GM21717 (cell line): ENCODE measurements around the gene HOXD1.

Experiments used
- ATAC-seq: cut with Tn5 transposase; IDR thresholded peaks from one replicate; pipeline ENCODE4 v1.9.1; 2021; ENCODE audit warnings: mild to moderate bottlenecking, moderate library complexity; ENCODE audit not compliant: unreplicated experiment

HOXD1 gene

GRCh38 chr2:176234940-176235339 is 46.5 kb downstream of the HOXD1 start:
- no peak for ATAC-seq

GRCh38 chr2:176237456-176237855 is 49.0 kb downstream of the HOXD1 start:
- ATAC-seq = no peak

GRCh38 chr2:176239031-176239430 is 50.6 kb downstream of the HOXD1 start:
- no peak for ATAC-seq

GRCh38 chr2:176240301-176240700 is 51.8 kb downstream of the HOXD1 start:
- ATAC-seq = no peak
